ENCODE data around the gene BICRA.

- no peak for TF ChIP-seq CTCF (conservative IDR thresholded peaks at IDR 0.05)
- no peak for TF ChIP-seq EZH2 (IDR thresholded peaks at IDR 0.05; ENCODE audit: low read depth)
Measured at GRCh38 chr19:47661161-47661560, 52.2 kb downstream of the BICRA start.
